NCI-H446 treated with DMSO at 0.1 percent for 48 hours (cell line): ENCODE measurements around the gene CMBL.
"Not testable (repeated sequence)": the region's sequence is repeated elsewhere in the genome, so short reads cannot be mapped to it uniquely, and the experiment has no call there.

Experiments used
- DNase-seq: peaks from one replicate; lab custom pipeline; 2025; lab: John Stamatoyannopoulos, UW

Gene CMBL

DNA sequence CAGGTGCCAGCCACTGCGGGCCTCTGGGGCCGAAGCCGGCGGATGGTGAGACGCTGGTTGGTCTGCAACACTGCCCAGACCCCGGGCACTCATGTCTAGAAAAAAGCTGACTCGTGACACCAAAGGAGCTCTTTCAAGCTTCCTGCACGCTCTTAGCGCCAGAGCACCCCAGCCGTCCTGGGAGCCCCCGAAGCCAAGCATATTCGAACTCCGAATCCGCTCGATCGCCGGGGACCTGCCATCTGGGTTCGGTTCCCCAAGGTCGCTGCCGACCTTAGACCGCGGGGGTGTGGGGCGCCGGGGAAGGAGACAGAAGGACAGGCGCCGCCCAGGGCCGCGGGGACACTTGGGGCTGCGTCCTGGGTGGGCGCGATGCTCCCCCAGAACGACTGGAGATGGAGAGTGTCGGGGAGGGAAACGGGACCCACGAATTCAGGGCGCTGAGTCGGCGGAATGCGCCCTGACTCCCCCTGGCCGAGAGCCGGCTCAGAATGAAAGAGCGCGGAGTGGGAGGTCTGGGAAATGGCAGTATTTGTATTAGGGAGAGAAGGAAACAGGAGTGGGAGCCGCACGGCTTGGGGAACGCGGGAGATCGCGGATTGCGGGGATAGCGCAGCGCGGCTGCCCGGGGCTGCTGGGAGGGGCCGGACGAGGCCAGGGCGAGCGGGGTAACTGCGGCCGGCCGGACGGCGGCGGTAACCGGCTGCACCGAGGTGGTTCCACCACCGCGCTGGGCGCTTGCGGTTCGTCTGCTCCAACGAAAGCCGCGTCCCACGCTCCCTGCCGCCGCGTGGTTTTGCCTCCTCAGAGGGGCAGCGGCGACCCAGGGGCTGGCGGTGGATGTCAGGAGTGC lies 25.7 kb upstream of the CMBL start:
- DNase-seq, result no peak

GRCh38 chr5:10332301-10332700 lies 24.6 kb upstream of the CMBL start:
- DNase-seq, result no peak

DNA sequence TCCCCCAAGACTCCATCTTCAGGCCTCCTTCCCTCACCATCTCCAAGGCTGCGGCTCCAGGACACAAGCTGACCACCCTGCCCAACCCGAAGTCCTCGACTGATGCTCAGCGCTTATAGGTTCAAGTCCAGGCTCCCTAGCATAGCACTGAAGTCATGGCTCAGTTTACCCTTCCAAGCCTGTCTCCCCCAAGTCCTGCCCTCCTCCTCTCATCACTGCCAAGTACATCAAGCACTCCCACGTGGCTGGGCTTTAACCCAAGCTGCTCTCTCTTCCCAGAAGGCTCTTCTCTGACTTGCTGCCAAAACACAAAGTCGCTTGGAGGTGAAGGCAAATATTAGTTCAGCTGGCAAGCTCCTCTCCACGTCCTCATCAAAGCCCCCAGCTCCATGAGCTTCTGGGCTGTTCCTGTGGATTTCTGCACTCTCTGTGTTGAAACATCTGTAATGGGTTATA lies 23.7 kb upstream of the CMBL start:
- peak; percentile 97 for DNase-seq

- DNase-seq, result no peak
Observed at GRCh38 chr5:10330511-10331230, 23.0 kb upstream of the CMBL start.

GRCh38 chr5:10329820-10330481 lies 22.2 kb upstream of the CMBL start:
- peak; percentile 99 for DNase-seq

- DNase-seq, result no peak
Observed at GRCh38 chr5:10329446-10329819, 21.7 kb upstream of the CMBL start.

- DNase-seq, result no peak
Observed at GRCh38 chr5:10328323-10328722, 20.6 kb upstream of the CMBL start.

- no peak for DNase-seq
Observed at GRCh38 chr5:10324518-10325370, 17.0 kb upstream of the CMBL start.

DNA sequence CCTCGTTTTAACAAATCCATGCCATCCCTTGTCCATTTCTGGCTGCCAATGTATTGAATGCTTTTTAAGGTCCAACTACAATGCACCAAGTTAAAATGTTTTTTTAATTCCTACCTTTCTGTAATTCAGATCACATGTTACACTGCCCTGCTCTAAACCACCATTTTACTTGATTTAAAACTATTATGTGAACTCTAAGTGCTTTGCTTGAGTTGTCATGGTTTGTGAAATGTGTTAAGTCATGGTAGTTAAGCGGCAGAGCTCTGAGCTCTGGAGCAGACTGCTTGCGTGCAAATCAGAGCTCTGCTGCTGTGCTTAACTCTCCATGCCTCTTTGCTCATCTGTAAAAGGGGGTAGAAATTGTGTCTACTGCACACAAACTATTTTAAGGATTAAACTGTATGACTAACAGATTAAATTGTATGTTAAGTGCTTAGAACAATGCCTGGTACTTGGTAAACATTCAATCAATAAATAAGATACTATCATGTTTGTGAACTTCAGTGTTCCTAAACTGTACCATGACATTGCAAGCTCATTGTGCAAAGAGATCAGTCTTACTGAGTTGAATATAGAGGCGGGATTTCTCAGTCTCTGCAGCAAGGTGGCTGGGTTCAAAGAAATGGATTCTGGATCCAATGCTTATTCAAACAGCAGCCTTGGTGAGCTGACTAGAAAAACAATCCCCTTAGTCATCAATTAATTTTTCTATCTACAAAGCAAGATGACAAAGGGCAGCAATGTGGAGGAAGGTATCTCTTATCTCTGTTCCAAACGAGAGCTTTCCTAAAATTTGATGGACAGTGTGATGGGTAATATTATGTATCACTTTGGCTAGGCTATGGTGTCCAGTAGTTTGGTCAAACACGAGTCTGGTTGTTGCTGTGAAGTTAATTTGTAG lies 16.1 kb upstream of the CMBL start:
- DNase-seq, result no peak

- DNase-seq, result no peak
Observed at GRCh38 chr5:10321882-10322281, 14.2 kb upstream of the CMBL start.

- DNase-seq, result no peak
Observed at GRCh38 chr5:10320793-10321192, 13.1 kb upstream of the CMBL start.

DNA sequence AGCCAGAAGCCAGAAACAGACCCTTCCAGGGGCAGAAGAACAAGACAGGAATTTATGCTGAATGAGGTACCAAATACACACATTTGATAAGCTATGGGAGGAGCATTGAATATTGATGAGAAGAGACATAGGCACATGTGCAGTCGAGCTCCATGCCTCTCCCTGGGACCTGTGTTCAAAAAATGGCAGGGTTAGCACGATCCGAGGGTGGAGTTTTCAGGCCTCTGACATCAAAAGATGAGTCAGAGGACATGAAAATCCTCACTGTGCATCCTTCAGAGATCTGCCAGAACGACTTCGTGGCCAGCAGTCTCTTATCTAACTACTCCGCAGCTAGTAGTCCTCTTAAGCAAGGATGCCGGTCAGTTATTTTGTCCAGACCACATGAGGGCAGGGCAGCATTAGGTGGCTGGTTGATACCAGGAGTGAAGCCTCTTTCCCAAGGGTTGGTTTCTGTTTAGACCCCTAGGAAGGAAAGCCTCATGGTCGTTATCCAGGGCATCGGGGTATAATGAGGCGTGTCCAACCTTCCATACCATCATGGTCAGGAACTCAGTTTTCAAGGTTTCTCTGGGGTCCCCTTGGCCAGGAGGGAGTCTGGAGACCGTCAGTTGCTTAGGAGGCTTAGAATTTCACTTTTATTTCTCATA lies 11.6 kb upstream of the CMBL start:
- DNase-seq, result no peak

- no peak for DNase-seq
Observed at GRCh38 chr5:10317825-10318682, 10.4 kb upstream of the CMBL start.

GRCh38 chr5:10315824-10316509 lies 8.3 kb upstream of the CMBL start:
- no peak for DNase-seq

DNA sequence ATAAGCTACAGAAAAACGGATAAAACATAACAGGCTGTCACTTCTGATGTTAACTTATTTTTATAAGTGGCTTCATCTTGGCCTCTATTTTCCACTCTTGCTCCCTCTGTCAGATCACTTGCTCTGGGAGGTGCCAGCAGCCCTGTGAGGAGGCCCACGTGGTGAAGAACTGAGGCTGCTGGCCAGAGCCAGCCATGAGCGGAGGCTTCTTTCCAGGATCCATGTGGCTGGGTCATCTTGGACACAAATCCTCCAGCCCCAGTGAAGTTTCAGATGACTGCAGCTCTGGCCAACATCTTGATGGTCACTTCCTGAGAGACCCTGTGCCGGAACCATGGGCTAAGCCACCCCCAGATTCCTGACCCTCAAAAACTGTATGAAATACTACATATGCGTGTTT lies 7.5 kb upstream of the CMBL start:
- DNase-seq, result no peak

DNA sequence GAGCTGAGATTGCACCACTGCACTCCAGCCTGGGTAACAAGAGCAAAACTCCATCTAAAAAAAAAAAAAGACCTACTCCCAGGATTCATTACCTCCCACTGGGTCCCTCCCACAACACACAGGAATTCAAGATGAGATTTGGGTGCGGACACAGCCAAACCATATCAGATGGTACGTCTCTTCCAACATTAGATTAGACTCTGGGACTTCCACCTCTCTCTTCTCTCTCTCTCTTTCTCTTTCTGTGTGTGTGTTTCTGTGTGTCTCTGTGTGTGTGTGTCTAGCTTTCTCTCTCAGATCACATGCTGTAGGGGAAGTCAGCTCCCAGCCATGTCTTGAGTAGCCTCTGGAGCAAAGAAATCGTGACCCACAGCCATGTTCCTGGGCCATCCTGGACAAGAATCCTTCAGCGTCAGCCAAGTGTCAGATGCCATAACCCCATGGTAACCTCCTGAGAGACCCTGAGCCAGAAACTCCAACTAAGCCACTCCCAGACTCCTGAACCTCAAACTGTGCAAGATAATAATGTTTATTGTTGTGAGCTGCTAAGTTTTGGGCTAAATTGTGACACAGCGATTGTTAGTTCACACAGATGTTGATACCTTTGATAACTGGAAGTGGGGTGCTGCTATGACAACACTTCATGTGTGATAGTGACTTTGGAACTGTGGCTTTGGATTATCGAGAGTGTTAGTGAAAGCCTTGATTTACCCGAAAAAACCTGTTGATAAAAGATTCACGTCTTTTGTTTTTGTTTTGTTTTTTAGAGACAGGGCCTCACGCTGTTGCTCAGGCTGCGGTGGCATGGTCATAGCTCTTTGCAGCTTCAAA lies 4.1 kb upstream of the CMBL start:
- no peak for DNase-seq

GRCh38 chr5:10310835-10311570 lies 3.3 kb upstream of the CMBL start:
- DNase-seq, result not testable (repeated sequence)
